GM23338 (cell line): ENCODE data around the gene LRMDA. TPM values are rescaled to one million over a fixed set of nuclear protein-coding genes. Genes with fewer than 3 reads are reported as not detected.

Experiments
- ATAC-seq: fragments of 200-7000 bp; cut with Tn5 transposase; 3 replicates; pipeline ENCODE4 v1.9.1; 2020
- DNase-seq: peaks from one replicate; pipeline ENCODE4 v3.0.0-alpha.2; 2015; ENCODE audit warnings: low spot score
- H2AFZ ChIP-seq: fragments of 200-600 bp; sonication (generic); 2 replicates; pipeline ENCODE4 v1.8.0; 2016; ENCODE audit warnings: antibody characterized with exemption, mild to moderate bottlenecking, moderate library complexity
- H3F3A ChIP-seq: fragments of 200-600 bp; sonication (generic); replicated peaks from 2 replicates; pipeline ENCODE4 v1.8.0; 2017; ENCODE audit warnings: antibody characterized with exemption, mixed run types, low read depth
- H3K27ac ChIP-seq: fragments of 200-600 bp; sonication (generic); 2 replicates; pipeline ENCODE4 v1.6.1; 2016; ENCODE audit warnings: low read depth
- H3K27me3 ChIP-seq: fragments of 200-600 bp; sonication (generic); 2 replicates; pipeline ENCODE4 v1.8.0; 2016; ENCODE audit warnings: mild to moderate bottlenecking, mixed run types, moderate library complexity; ENCODE audit not compliant: insufficient read depth
- H3K36me3 ChIP-seq: fragments of 200-600 bp; sonication (generic); 2 replicates; pipeline ENCODE4 v1.8.0; 2016; ENCODE audit warnings: mild to moderate bottlenecking; ENCODE audit not compliant: insufficient read depth
- H3K4me1 ChIP-seq: fragments of 200-600 bp; sonication (generic); 2 replicates; pipeline ENCODE4 v1.8.0; 2016; ENCODE audit warnings: mild to moderate bottlenecking, moderate library complexity; ENCODE audit not compliant: insufficient read depth
- H3K4me2 ChIP-seq: fragments of 200-600 bp; sonication (generic); 2 replicates; pipeline ENCODE4 v1.7.1; 2017; ENCODE audit warnings: mixed run types
- H3K4me3 ChIP-seq: fragments of 200-600 bp; sonication (generic); 2 replicates; pipeline ENCODE4 v1.6.1; 2016; ENCODE audit warnings: mixed run types
- H3K79me2 ChIP-seq: fragments of 200-600 bp; sonication (generic); replicated peaks from 2 replicates; pipeline ENCODE4 v1.8.0; 2017; ENCODE audit warnings: mild to moderate bottlenecking; ENCODE audit not compliant: insufficient read depth
- H3K9me2 ChIP-seq: fragments of 200-600 bp; sonication (generic); 2 replicates; pipeline ENCODE4 v1.8.0; 2017; ENCODE audit not compliant: insufficient read depth
- H4K20me1 ChIP-seq: fragments of 200-600 bp; sonication (generic); replicated peaks from 2 replicates; pipeline ENCODE4 v1.8.0; 2017; ENCODE audit warnings: mild to moderate bottlenecking; ENCODE audit not compliant: insufficient read depth
- H3K27ac Mint-ChIP-seq: 2 replicates; pipeline ENCODE4 v1.8.0; 2020; ENCODE audit warnings: inconsistent platforms, mild to moderate bottlenecking, moderate library complexity, mixed read lengths
- H3K27me3 Mint-ChIP-seq: 3 replicates; pipeline ENCODE4 v1.8.0; 2022; ENCODE audit warnings: low read depth, mild to moderate bottlenecking, moderate library complexity, mixed read lengths, inconsistent platforms; ENCODE audit not compliant: insufficient read depth, poor library complexity
- H3K36me3 Mint-ChIP-seq: 3 replicates; pipeline ENCODE4 v1.8.0; 2021; ENCODE audit warnings: low read depth, mild to moderate bottlenecking, inconsistent platforms, moderate library complexity, mixed read lengths
- H3K4me1 Mint-ChIP-seq: 3 replicates; pipeline ENCODE4 v1.8.0; 2020; ENCODE audit warnings: mild to moderate bottlenecking, inconsistent platforms, mixed read lengths
- H3K4me3 Mint-ChIP-seq: 3 replicates; pipeline ENCODE4 v1.8.0; 2021; ENCODE audit warnings: moderate library complexity, mild to moderate bottlenecking, inconsistent platforms, mixed read lengths
- H3K9me3 Mint-ChIP-seq: 3 replicates; pipeline ENCODE4 v1.8.0; 2020; ENCODE audit warnings: moderate library complexity, mild to moderate bottlenecking, inconsistent platforms, mixed read lengths
- CTCF ChIP-seq, 2 experiments: fragments of 200-600 bp in 1 of 2; sonication (generic) in 1 of 2; conservative IDR thresholded peaks; 2 replicates each; pipeline versions ENCODE4 v1.5.1 to v1.6.1; 2016 to 2017; ENCODE audit warnings: antibody characterized with exemption in 2 of 2, low read depth in 2 of 2, mild to moderate bottlenecking in 2 of 2, moderate library complexity in 1 of 2
- ETS1 ChIP-seq: IDR thresholded peaks from 2 replicates; pipeline ENCODE4 v1.6.1; 2016; ENCODE audit warnings: antibody characterized with exemption
- EZH2 ChIP-seq: fragments of 200-600 bp; sonication (generic); IDR thresholded peaks from one replicate; pipeline ENCODE4 v1.8.0; 2017; ENCODE audit warnings: antibody characterized with exemption, mild to moderate bottlenecking, low read depth; ENCODE audit not compliant: unreplicated experiment
- NANOG ChIP-seq: IDR thresholded peaks from 2 replicates; pipeline ENCODE4 v1.6.1; 2016; ENCODE audit warnings: antibody characterized with exemption, borderline replicate concordance
- POLR2AphosphoS5 ChIP-seq: IDR thresholded peaks from 2 replicates; pipeline ENCODE4 v1.6.1; 2016; ENCODE audit warnings: antibody characterized with exemption, low read depth
- REST ChIP-seq: IDR thresholded peaks from one replicate; pipeline ENCODE4 v1.6.1; 2018; ENCODE audit warnings: antibody characterized with exemption; ENCODE audit not compliant: unreplicated experiment
- ZNF331 ChIP-seq: fragments of 250-450 bp; sonication (Bioruptor Pico); IDR thresholded peaks from 2 replicates; pipeline ENCODE4 v1.5.0; 2020; ENCODE audit warnings: low read depth, mild to moderate bottlenecking, moderate library complexity
- ZNF462 ChIP-seq: fragments of 250-450 bp; sonication (Bioruptor Pico); IDR thresholded peaks from 2 replicates; pipeline ENCODE4 v1.5.0; 2020; ENCODE audit warnings: mild to moderate bottlenecking, moderate library complexity
- polyA plus RNA-seq: library from polyadenylated mRNA; unstranded; fragments of >200 nt; fragmentation: Nextera tagmentation; extraction: Ambion mirVana; gene quantifications from 2 replicates; pipeline ENCODE4 v1.2.1, GENCODE V29; 2016
- total RNA-seq: library from RNA; depleted of rRNA; stranded (reverse); fragments of >200 nt; shearing (Covaris generic); gene quantifications from 2 replicates; pipeline ENCODE4 v1.2.3, GENCODE V29; 2014

The LRMDA gene
- total and polyA plus RNA-seq, 2 experiments from 2014 or later = 0.90 to 1.8 TPM

- Mint-ChIP-seq H3K27ac (no peak overlapping the region), H3K4me1 (no peaks in the 10 kb centered on the region), H3K27me3 (peaks cover 3% of the 10 kb centered on the region), H3K4me3 (no peak overlapping the region), H3K9me3 (no peaks in the 10 kb centered on the region), H3K36me3 (no peaks in the 10 kb centered on the region)
- ATAC-seq (no peak), DNase-seq (no peak)
- Histone ChIP-seq H3K27me3 (no peaks in the 10 kb centered on the region), H3F3A (no peaks in the 10 kb centered on the region), H3K4me3 (no peak overlapping the region), H3K27ac (no peak overlapping the region), H3K36me3 (no peaks in the 10 kb centered on the region), H4K20me1 (no peaks in the 10 kb centered on the region), H3K9me2 (0 out of 2 replicates have a peak, but pooled peaks cover 9% of the 10 kb centered on the region), H3K4me2 (no peak overlapping the region), H3K4me1 (no peaks in the 10 kb centered on the region), H3K79me2 (no peaks in the 10 kb centered on the region), H2AFZ (no peak overlapping the region)
- TF ChIP-seq ZNF331 (CRISPR knock-in tag) = no peak
Observed at GRCh38 chr10:75889051-75889450, 457.6 kb downstream of the LRMDA start.

- ATAC-seq = no peak
- Histone ChIP-seq H3F3A (no peaks in the 10 kb centered on the region), H3K4me3 (no peak overlapping the region), H3K9me2 (0 out of 2 replicates have a peak, but pooled peaks cover 9% of the 10 kb centered on the region), H3K36me3 (no peaks in the 10 kb centered on the region), H3K27ac (no peak overlapping the region), H3K4me2 (no peak overlapping the region), H4K20me1 (no peaks in the 10 kb centered on the region), H3K4me1 (no peaks in the 10 kb centered on the region), H2AFZ (no peak overlapping the region), H3K27me3 (no peaks in the 10 kb centered on the region), H3K79me2 (no peaks in the 10 kb centered on the region)
- Mint-ChIP-seq H3K36me3 (no peaks in the 10 kb centered on the region), H3K4me1 (no peaks in the 10 kb centered on the region; the same call in 2 of the 3 replicates), H3K27ac (no peak overlapping the region), H3K9me3 (no peaks in the 10 kb centered on the region), H3K27me3 (peaks cover 2% of the 10 kb centered on the region), H3K4me3 (no peak overlapping the region)
- no peak for DNase-seq
- TF ChIP-seq CTCF (conservative IDR thresholded peaks at IDR 0.05; ENCODE audit: low read depth in 2 of 2) (no peak), REST (no peak), EZH2 (no peak), ZNF462 (CRISPR knock-in tag) (no peak), ETS1 (no peak), ZNF331 (CRISPR knock-in tag) (no peak), NANOG (no peak), POLR2AphosphoS5 (no peak)
Observed at GRCh38 chr10:75894761-75895160, 463.3 kb downstream of the LRMDA start.
